ENCODE measurements around the gene PLXDC2.

- no peak for TF ChIP-seq CTCF (conservative IDR thresholded peaks at IDR 0.05; ENCODE audit: low read depth, low read length)
- TF ChIP-seq EZH2 (IDR thresholded peaks at IDR 0.05; ENCODE audit: low read length, unreplicated experiment): no peak
- no peak for TF ChIP-seq EZH2phosphoT487 (IDR thresholded peaks at IDR 0.05; ENCODE audit: borderline replicate concordance, low read length)
Observed at GRCh38 chr10:19902456-19902855, 86.2 kb downstream of the PLXDC2 start.
